IPS DF 6.9 (cell line): ENCODE data around the gene RANBP3.

Source experiments
- DNase-seq: peaks from one replicate; pipeline ENCODE4 v3.0.0-alpha.2; 2013; ENCODE audit warnings: low read depth, low spot score
- H3K27ac ChIP-seq: one replicate; pipeline ENCODE4 v1.5.1; 2013; ENCODE audit warnings: low read length, control low read depth
- H3K27me3 ChIP-seq: 2 replicates; pipeline ENCODE4 v1.6.1; 2013; ENCODE audit warnings: mild to moderate bottlenecking, low read length; ENCODE audit not compliant: control insufficient read depth, insufficient read depth
- H3K36me3 ChIP-seq: 2 replicates; pipeline ENCODE4 v1.6.1; 2013; ENCODE audit warnings: low read length; ENCODE audit not compliant: control insufficient read depth, insufficient read depth
- H3K4me1 ChIP-seq: 2 replicates; pipeline ENCODE4 v1.6.1; 2013; ENCODE audit warnings: low read length; ENCODE audit not compliant: control insufficient read depth, insufficient read depth
- H3K4me3 ChIP-seq: 2 replicates; pipeline ENCODE4 v1.5.1; 2013; ENCODE audit warnings: mild to moderate bottlenecking, low read length
- H3K9me3 ChIP-seq: 2 replicates; pipeline ENCODE4 v1.6.1; 2013; ENCODE audit warnings: low read length, inconsistent platforms; ENCODE audit not compliant: control insufficient read depth, insufficient read depth
- WGBS: extraction: QIAGEN DNeasy Blood & Tissue Kit; methylation state at CpG from one replicate; pipeline ENCODE4 v1.1.7; 2013; ENCODE audit warnings: mixed read lengths, missing lambda C conversion rate; ENCODE audit not compliant: insufficient read length, insufficient coverage; 5-methylcytosine and 5-hydroxymethylcytosine counted together

RANBP3 gene

DNA sequence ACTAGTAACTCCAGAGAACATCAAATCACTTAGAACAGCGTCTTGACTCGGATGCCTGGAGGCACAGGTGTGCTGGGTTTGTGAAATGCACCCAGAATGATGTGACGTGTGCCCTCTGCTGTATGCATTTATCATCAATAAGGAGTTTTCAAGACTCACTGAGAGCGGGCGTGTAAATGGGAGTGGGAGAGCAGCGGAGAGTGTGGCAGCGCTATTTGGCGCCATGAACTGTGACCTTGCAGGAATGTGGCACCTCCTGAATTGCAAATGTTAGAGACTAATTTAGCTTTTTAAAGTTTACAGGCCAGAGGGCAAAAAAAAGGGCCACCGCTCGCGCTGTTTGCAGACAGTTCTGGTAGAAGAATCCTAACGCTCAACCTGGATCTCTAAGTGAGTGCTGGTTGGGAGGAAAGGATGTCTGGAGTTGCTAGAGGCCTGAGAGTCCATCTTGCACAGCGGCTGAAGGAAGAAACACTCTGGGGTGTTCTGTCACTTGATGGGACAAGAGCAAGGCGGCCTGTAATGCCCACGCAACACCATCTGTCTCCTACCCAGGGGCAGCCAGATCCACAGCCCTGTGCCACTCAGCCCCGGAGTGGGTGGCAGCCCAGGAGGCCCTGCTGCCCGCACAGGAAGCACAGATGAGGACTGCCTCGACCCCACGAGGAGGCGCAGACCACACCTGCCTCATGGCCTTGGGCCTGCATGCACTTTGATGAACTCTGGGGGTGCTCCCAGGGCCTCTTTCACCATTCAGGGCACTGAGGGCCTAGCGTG is 19.7 kb downstream of the RANBP3 start:
- no peaks in the 10 kb centered on the region for H3K36me3 ChIP-seq
- WGBS: no CpG with 5 or more reads among the region's 21 CpGs
- no peaks in the 10 kb centered on the region for H3K9me3 ChIP-seq
- H3K4me3 ChIP-seq: no peak overlapping the region
- H3K27ac ChIP-seq: no peak overlapping the region
- DNase-seq: no peak
- H3K4me1 ChIP-seq: peaks cover 26% of the 10 kb centered on the region
- no peaks in the 10 kb centered on the region for H3K27me3 ChIP-seq

DNA sequence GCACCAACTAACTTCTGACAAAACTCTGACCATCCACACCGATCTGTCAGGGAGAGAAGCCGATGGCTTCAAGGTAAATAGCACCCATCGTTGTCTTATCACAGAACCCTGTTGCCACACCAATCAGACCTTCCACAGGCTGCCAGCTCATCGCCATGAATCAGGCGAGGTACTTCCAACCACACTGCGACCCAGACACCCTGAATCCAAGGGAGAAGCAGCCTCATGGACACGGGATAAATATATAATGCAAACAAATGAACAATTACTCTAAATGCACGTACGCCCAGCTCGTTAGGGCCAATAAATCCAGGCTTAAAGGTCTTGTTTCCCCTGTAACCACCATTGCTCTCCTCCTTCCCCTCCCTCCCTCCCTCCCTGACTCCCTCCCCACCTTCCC is 20.8 kb downstream of the RANBP3 start:
- Histone ChIP-seq H3K4me1 (peaks cover 26% of the 10 kb centered on the region), H3K9me3 (no peaks in the 10 kb centered on the region), H3K27me3 (no peaks in the 10 kb centered on the region), H3K36me3 (no peaks in the 10 kb centered on the region), H3K4me3 (no peak overlapping the region), H3K27ac (no peak overlapping the region)
- DNase-seq: no peak
- WGBS: no CpG with 5 or more reads among the region's 10 CpGs

DNA sequence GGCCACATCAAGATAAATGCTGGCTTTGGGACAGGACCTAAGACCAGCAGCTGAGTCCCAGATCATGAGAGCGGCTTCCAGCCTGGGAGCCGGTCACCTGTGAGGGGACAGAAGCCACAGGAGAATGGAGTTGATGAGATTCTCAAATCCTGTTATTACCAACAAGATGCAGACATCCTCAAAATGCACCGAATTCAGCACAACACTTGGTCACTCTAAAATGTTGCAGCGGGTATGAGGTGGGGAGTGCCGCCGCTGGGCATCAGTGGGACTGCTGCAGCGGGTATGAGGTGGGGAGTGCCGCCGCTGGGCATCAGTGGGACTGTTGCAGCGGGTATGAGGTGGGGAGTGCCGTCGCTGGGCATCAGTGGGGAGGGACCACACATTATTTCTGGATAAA is 21.2 kb downstream of the RANBP3 start:
- Histone ChIP-seq H3K9me3 (no peaks in the 10 kb centered on the region), H3K27ac (no peak overlapping the region), H3K27me3 (no peaks in the 10 kb centered on the region), H3K36me3 (no peaks in the 10 kb centered on the region), H3K4me1 (peaks cover 26% of the 10 kb centered on the region), H3K4me3 (no peak overlapping the region)
- DNase-seq: no peak
- no CpG with 5 or more reads among the region's 12 CpGs for WGBS

DNA sequence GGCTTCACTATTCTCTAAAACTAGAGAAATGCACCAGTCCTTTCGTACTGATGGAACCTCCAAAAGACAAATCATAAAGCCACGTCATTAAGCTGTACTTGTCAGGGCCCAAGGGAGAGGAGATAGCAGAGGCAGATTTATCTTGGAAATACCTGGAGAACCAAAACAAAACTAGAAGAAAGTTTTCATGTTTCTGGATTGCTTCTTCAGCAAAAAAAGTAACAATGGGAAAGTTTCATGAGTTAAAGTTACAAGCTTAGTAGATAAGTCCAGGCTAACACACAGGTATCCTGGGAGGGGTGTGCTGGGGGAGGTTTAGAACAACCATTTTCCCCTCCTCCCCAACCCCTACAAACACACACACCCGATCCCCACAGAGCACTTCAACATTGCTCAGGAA is 21.6 kb downstream of the RANBP3 start:
- Histone ChIP-seq H3K27ac (no peak overlapping the region), H3K9me3 (no peaks in the 10 kb centered on the region), H3K4me3 (no peak overlapping the region), H3K36me3 (no peaks in the 10 kb centered on the region), H3K4me1 (peaks cover 28% of the 10 kb centered on the region), H3K27me3 (no peaks in the 10 kb centered on the region)
- no peak for DNase-seq
- WGBS: no CpG with 5 or more reads among the region's 3 CpGs

DNA sequence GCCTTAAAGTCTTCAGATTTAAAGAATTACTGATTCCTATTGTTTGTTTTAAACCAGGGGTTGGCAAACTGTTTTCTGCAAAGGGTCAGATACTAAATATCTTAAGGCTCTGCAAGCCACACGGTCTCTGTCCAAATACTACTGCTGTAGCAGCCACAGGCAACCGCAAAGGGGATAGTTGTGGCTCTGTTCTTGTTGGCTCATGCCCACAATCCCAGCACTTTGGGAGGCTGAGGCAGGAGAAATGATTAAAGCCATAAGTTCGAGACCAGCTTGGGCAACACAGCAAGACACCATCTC is 22.4 kb downstream of the RANBP3 start:
- H3K27me3 ChIP-seq: no peaks in the 10 kb centered on the region
- no peak for DNase-seq

DNA sequence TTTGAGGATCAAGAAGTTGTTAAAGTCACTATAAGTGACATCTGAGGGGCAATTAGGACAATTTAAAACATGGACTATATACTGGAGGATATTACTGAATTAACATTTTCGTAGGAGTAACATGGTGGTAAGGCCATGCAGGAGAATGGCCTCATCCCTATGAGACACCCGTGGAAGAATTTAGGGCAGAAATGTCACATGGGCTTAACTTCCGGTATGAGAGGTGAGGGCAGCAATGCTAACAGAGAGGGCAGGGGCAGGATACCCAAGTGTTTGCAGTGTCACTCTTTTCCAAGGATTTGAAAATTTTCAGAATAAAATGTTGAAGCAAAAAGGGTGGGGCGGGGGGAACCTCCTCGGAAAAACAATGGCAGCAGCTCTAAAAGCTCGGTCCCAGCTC is 23.6 kb downstream of the RANBP3 start:
- H3K27ac ChIP-seq: no peak overlapping the region
- H3K4me1 ChIP-seq: peaks cover 32% of the 10 kb centered on the region
- H3K4me3 ChIP-seq: no peak overlapping the region
- no peaks in the 10 kb centered on the region for H3K9me3 ChIP-seq
- no peak for DNase-seq
- H3K27me3 ChIP-seq: no peaks in the 10 kb centered on the region
- H3K36me3 ChIP-seq: no peaks in the 10 kb centered on the region
- no CpG with 5 or more reads among the region's 6 CpGs for WGBS

More for the DNA sequence above, 22.4 kb downstream of the RANBP3 start:
- Histone ChIP-seq H3K27ac (no peak overlapping the region), H3K9me3 (no peaks in the 10 kb centered on the region), H3K4me3 (no peak overlapping the region), H3K4me1 (peaks cover 29% of the 10 kb centered on the region), H3K36me3 (no peaks in the 10 kb centered on the region)
- WGBS: no CpG with 5 or more reads among the region's 3 CpGs

- H3K27ac ChIP-seq: no peak overlapping the region
- no peak for DNase-seq
- H3K4me1 ChIP-seq: peaks cover 32% of the 10 kb centered on the region
- no peaks in the 10 kb centered on the region for H3K36me3 ChIP-seq
- no peaks in the 10 kb centered on the region for H3K27me3 ChIP-seq
- WGBS: no CpG with 5 or more reads among the region's 17 CpGs
- no peak overlapping the region for H3K4me3 ChIP-seq
- no peaks in the 10 kb centered on the region for H3K9me3 ChIP-seq
Measured at GRCh38 chr19:5953680-5954213, 24.2 kb downstream of the RANBP3 start.

GRCh38 chr19:5953030-5953589 is 24.8 kb downstream of the RANBP3 start:
- H3K4me1 ChIP-seq: peaks cover 28% of the 10 kb centered on the region
- no peak overlapping the region for H3K27ac ChIP-seq
- H3K27me3 ChIP-seq: no peaks in the 10 kb centered on the region
- H3K4me3 ChIP-seq: no peak overlapping the region
- no peaks in the 10 kb centered on the region for H3K9me3 ChIP-seq
- DNase-seq: no peak
- no CpG with 5 or more reads among the region's 5 CpGs for WGBS
- no peaks in the 10 kb centered on the region for H3K36me3 ChIP-seq

DNA sequence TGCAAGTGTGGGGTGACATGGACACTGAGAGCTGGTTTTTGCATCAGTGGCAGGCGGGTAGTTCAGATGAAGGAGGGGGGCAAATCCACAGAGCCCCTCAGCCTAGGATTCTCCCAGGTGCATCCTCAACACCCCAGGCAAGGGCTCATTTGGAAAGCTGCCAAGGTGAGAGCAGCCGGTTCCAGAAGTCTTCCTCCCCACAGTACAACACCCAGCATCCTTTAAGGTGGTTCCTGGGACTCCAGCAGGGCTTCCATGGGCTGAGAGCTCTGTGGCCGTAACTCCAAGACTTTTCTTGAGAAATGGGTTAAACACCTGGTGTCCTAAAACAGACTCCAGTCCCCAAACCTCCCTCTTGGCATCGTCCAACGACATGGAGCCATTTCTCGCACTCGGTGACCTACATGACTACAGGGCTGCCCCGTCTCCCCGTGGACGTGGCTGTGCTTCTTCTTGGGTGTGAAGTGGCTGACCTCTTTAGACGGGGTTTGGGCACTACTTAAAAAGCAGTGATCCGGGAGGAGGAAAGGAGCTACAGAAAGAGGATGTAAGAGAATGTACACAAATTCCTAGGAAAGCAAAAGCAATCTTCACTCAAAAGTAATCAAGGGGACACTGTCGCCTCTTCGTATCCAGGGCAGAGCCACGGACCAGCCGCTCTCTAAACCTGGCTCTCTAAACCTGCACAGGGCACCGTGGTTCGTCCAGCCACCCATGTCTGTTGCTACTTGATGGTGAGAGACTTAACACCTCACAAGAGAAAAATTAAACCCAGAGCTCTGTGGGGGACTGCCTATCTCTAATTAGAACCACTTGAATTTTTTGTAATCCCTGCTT is 25.5 kb downstream of the RANBP3 start:
- no peak overlapping the region for H3K4me3 ChIP-seq

DNA sequence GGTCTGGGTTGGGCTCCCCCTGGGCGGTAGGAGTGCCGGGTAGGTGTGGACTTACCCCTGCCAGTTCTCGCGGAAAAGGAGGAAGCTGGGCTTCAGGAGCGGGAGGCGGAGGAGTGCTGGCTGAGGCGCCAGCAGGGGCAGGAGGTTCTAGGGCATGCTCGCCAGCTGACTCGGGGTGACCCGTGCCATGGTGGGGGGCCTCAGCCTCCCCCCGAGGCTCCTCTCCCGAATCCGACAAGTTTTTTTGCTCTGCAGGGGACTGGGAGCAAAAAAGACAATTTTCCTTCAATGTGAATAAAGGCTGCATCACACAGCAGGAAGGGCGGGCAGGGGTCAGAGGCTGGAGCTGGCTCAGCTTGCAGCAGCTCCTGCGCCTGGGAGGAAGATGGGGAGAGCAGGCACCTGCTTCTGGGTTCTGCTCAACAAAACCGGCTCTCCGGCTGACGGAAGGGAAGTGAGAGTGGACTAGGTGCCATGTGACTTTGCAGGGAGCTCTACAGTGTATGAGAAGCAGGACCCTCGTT is 26.5 kb downstream of the RANBP3 start:
- Histone ChIP-seq H3K36me3 (no peaks in the 10 kb centered on the region), H3K27ac (no peak overlapping the region), H3K4me3 (no peak overlapping the region), H3K27me3 (no peaks in the 10 kb centered on the region), H3K9me3 (no peaks in the 10 kb centered on the region), H3K4me1 (peaks cover 26% of the 10 kb centered on the region)
- DNase-seq: no peak
- WGBS: no CpG with 5 or more reads among the region's 19 CpGs

More for the DNA sequence above, 25.5 kb downstream of the RANBP3 start:
- DNase-seq: no peak
- H3K27me3 ChIP-seq: no peaks in the 10 kb centered on the region
- no peaks in the 10 kb centered on the region for H3K9me3 ChIP-seq
- H3K36me3 ChIP-seq: no peaks in the 10 kb centered on the region
- H3K4me1 ChIP-seq: peaks cover 26% of the 10 kb centered on the region
- WGBS: no CpG with 5 or more reads among the region's 18 CpGs
- H3K27ac ChIP-seq: no peak overlapping the region
